GM23248 (cell line): ENCODE results near the gene LANCL3.
"Not testable (repeated sequence)": the region's sequence is repeated elsewhere in the genome, so short reads cannot be mapped to it uniquely, and the experiment has no call there.

Source experiments
- EZH2 ChIP-seq: fragments of 200-600 bp; sonication (generic); IDR thresholded peaks from 2 replicates; pipeline ENCODE4 v1.6.1; 2018; ENCODE audit warnings: antibody characterized with exemption, mild to moderate bottlenecking; ENCODE audit not compliant: insufficient read depth, poor library complexity, severe bottlenecking
- EZH2phosphoT487 ChIP-seq: fragments of 200-600 bp; sonication (generic); IDR thresholded peaks from 2 replicates; pipeline ENCODE4 v1.6.1; 2018; ENCODE audit warnings: antibody characterized with exemption, moderate library complexity, mild to moderate bottlenecking, low read depth; ENCODE audit not compliant: insufficient read depth

GRCh38 chrX:37650879-37651278 lies 79.4 kb downstream of the LANCL3 start:
- TF ChIP-seq EZH2, EZH2phosphoT487: not testable (repeated sequence)
